B cell (primary cell): Measurements from ENCODE around the gene VPS26B.

Experiments used
- CTCF ChIP-seq: fragments of 200-600 bp; IDR thresholded peaks from one replicate; pipeline ENCODE4 v1.8.0; 2022; ENCODE audit warnings: antibody characterized with exemption, mild to moderate bottlenecking
- EZH2 ChIP-seq: IDR thresholded peaks from 2 replicates; pipeline ENCODE4 v1.6.1; 2012; ENCODE audit warnings: borderline replicate concordance, low read depth, mild to moderate bottlenecking, moderate library complexity, low read length; ENCODE audit not compliant: insufficient read depth, poor library complexity, severe bottlenecking

GRCh38 chr11:134230339-134230738 is 5.9 kb downstream of the VPS26B start:
- TF ChIP-seq CTCF (no peak), EZH2 (no peak)
